ENCODE results near the gene RNF212. TPM values are rescaled to one million over a fixed set of nuclear protein-coding genes. Genes with fewer than 3 reads are reported as not detected.

The RNF212 gene
- total and polyA plus RNA-seq, 2 donors (not counting 3 experiments of a cell fraction or from before 2014, with no cell fraction given) = 2.3 to 2.8 TPM

GRCh38 chr4:1124818-1125217 is 11.5 kb upstream of the RNF212 start:
- Histone ChIP-seq H3K4me3 (replicated peaks in 1 of 3; ENCODE audit: insufficient read depth in 1 of 3, low read depth in 1 of 3, low read length in 3 of 3) (no peak overlapping the region), H3K9me3 (replicated peaks; ENCODE audit: control insufficient read depth, insufficient read depth, low read length) (no peaks in the 10 kb centered on the region), H3K27ac (ENCODE audit: insufficient read depth, low read depth, low read length) (no peak overlapping the region), H3K4me1 (ENCODE audit: control insufficient read depth, extremely low read depth, insufficient read depth, low read length) (no peaks in the 10 kb centered on the region), H3K9me1 (replicated peaks; ENCODE audit: control insufficient read depth, extremely low read depth, insufficient read depth, low read length) (no peaks in the 10 kb centered on the region), H3K79me2 (ENCODE audit: control insufficient read depth, insufficient read depth, low read length) (no peaks in the 10 kb centered on the region), H3K9ac (replicated peaks; ENCODE audit: extremely low read depth, insufficient read depth, low read length) (no peak overlapping the region), H4K20me1 (replicated peaks; ENCODE audit: control insufficient read depth, extremely low read depth, insufficient read depth, low read length) (no peaks in the 10 kb centered on the region), H2AFZ (ENCODE audit: low read depth, low read length) (no peak overlapping the region), H3K27me3 (ENCODE audit: control insufficient read depth in 2 of 2, insufficient read depth in 2 of 2, low read length in 2 of 2) (peaks cover 7 to 12% of the 10 kb centered on the region in 2 experiments), H3K36me3 (ENCODE audit: control insufficient read depth in 2 of 2, extremely low read depth in 1 of 2, insufficient read depth in 2 of 2, low read length in 2 of 2) (no peaks in the 10 kb centered on the region), H3K4me2 (ENCODE audit: insufficient read depth, low read length) (no peak overlapping the region)
- no peak for DNase-seq (ENCODE audit: low read depth, low spot score)
- FAIRE-seq = no peak
- dilution Hi-C loops (cut with MboI; ENCODE audit: extremely low pct_ligation_motif_present, low sequenced_read_pairs) (no loop called here), intact Hi-C loops (cut with micrococcal nuclease) (no loop called here)
- ChIA-PET CTCF (no interaction called here), POLR2A (no interaction called here)
- no TSS peak for BruUV-seq (replicated peaks)
- TF ChIP-seq POLR2A (IDR thresholded peaks at IDR 0.05; ENCODE audit: low read depth, low read length) (no peak), EZH2 (IDR thresholded peaks at IDR 0.05; ENCODE audit: borderline replicate concordance, low read depth, low read length, severe bottlenecking) (no peak), MYC (IDR thresholded peaks at IDR 0.05; ENCODE audit: low read depth, low read length) (no peak), JUN (IDR thresholded peaks at IDR 0.05; ENCODE audit: borderline replicate concordance, insufficient read depth, insufficient read length, low read depth) (no peak), POLR2AphosphoS5 (IDR thresholded peaks at IDR 0.05; ENCODE audit: insufficient read depth, low read depth, low read length) (no peak), CTCF (IDR thresholded peaks at IDR 0.05; ENCODE audit: extremely low read depth in 1 of 2, insufficient read depth in 1 of 2, low read depth in 1 of 2, low read length in 2 of 2) (no peak)

GRCh38 chr4:1122505-1122904 is 9.1 kb upstream of the RNF212 start:
- dilution Hi-C loops (cut with MboI; ENCODE audit: extremely low pct_ligation_motif_present, low sequenced_read_pairs) = no loop called here

More at GRCh38 chr4:1122505-1122904, 9.1 kb upstream of the RNF212 start:
- BruUV-seq (replicated peaks) = no TSS peak
- no peaks in the 10 kb centered on the region for H3K36me3 ChIP-seq (ENCODE audit: control insufficient read depth in 2 of 2, extremely low read depth in 1 of 2, insufficient read depth in 2 of 2, low read length in 2 of 2)
- H3K4me3 ChIP-seq (replicated peaks in 1 of 3; ENCODE audit: insufficient read depth in 1 of 3, low read depth in 1 of 3, low read length in 3 of 3) = no peak overlapping the region
- H3K4me2 ChIP-seq (ENCODE audit: insufficient read depth, low read length) = no peak overlapping the region
- H4K20me1 ChIP-seq (replicated peaks; ENCODE audit: control insufficient read depth, extremely low read depth, insufficient read depth, low read length) = no peaks in the 10 kb centered on the region
- FAIRE-seq (no peak), DNase-seq (ENCODE audit: low read depth, low spot score) (no peak)
- no peaks in the 10 kb centered on the region for H3K79me2 ChIP-seq (ENCODE audit: control insufficient read depth, insufficient read depth, low read length)
- ChIA-PET POLR2A (no interaction called here), CTCF (interaction anchor here (1.2 to 3.5 kb wide), 2 partner anchors 9 to 37 kb away, joined by 3 to 14 read pairs; no protein-coding TSS in a partner anchor)
- no peak for TF ChIP-seq MYC (IDR thresholded peaks at IDR 0.05; ENCODE audit: low read depth, low read length)
- no peak for TF ChIP-seq GATA2 (IDR thresholded peaks at IDR 0.05; ENCODE audit: insufficient read depth, insufficient read length, low read depth, low read length)
- no peak for TF ChIP-seq MAX (IDR thresholded peaks at IDR 0.05; ENCODE audit: insufficient read depth, insufficient read length)
- no peak overlapping the region for H2AFZ ChIP-seq (ENCODE audit: low read depth, low read length)
- intact Hi-C loops (cut with micrococcal nuclease) = no loop called here
- no peaks in the 10 kb centered on the region for H3K9me1 ChIP-seq (replicated peaks; ENCODE audit: control insufficient read depth, extremely low read depth, insufficient read depth, low read length)
- H3K27me3 ChIP-seq (ENCODE audit: control insufficient read depth in 2 of 2, insufficient read depth in 2 of 2, low read length in 2 of 2) = peaks cover 6 to 12% of the 10 kb centered on the region in 2 experiments
- H3K27ac ChIP-seq (ENCODE audit: insufficient read depth, low read depth, low read length) = no peak overlapping the region
- H3K9me3 ChIP-seq (replicated peaks; ENCODE audit: control insufficient read depth, insufficient read depth, low read length) = no peaks in the 10 kb centered on the region
- H3K4me1 ChIP-seq (ENCODE audit: control insufficient read depth, extremely low read depth, insufficient read depth, low read length) = no peaks in the 10 kb centered on the region
- no peak overlapping the region for H3K9ac ChIP-seq (replicated peaks; ENCODE audit: extremely low read depth, insufficient read depth, low read length)
